Hepatocyte (in vitro differentiated cells): ENCODE data around the gene MTFR1L.

Experiments
- EZH2phosphoT487 ChIP-seq: fragments of 200-600 bp; sonication (generic); IDR thresholded peaks from one replicate; pipeline ENCODE4 v1.6.1; 2018; ENCODE audit warnings: antibody characterized with exemption, mild to moderate bottlenecking, low read depth, moderate library complexity; ENCODE audit not compliant: unreplicated experiment, severe bottlenecking
- TF ChIP-seq, protein P1 (sequence below): fragments of 200-600 bp; sonication (generic); IDR thresholded peaks from 2 replicates; pipeline ENCODE4 v1.5.1; 2016; ENCODE audit warnings: antibody characterized with exemption, mild to moderate bottlenecking; ENCODE audit not compliant: poor library complexity

DNA sequence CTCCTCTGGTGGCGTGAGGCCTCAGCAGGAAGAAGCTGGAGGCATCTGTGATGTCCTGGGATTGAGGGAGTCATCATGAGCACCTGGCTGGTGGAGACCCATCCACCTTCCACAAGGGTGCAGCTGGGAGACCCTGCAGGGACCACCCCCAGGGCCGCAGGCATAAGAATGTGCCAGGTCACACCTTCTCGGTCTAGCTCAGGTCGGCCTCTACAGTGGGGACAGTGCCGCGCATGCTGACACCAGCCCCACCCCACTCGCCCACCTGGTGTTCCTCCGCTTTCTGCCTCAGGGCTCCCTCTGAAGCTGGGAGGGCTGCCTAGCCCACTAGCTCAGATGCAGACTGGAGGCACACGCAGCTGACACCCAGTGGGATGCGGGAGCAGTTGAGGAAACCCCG, 61.5 kb downstream of the MTFR1L start:
- TF ChIP-seq, protein P1, sequence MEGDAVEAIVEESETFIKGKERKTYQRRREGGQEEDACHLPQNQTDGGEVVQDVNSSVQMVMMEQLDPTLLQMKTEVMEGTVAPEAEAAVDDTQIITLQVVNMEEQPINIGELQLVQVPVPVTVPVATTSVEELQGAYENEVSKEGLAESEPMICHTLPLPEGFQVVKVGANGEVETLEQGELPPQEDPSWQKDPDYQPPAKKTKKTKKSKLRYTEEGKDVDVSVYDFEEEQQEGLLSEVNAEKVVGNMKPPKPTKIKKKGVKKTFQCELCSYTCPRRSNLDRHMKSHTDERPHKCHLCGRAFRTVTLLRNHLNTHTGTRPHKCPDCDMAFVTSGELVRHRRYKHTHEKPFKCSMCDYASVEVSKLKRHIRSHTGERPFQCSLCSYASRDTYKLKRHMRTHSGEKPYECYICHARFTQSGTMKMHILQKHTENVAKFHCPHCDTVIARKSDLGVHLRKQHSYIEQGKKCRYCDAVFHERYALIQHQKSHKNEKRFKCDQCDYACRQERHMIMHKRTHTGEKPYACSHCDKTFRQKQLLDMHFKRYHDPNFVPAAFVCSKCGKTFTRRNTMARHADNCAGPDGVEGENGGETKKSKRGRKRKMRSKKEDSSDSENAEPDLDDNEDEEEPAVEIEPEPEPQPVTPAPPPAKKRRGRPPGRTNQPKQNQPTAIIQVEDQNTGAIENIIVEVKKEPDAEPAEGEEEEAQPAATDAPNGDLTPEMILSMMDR: no peak
- TF ChIP-seq EZH2phosphoT487: no peak
